ENCODE data around the gene ATP1B3.

ATP1B3 gene

GRCh38 chr3:141926929-141927328 is 50.5 kb downstream of the ATP1B3 start:
- Histone ChIP-seq H3K36me3 (ENCODE audit: control insufficient read depth, insufficient read depth, low read length) (peaks cover 49% of the 10 kb centered on the region), H3K27ac (ENCODE audit: low read depth, low read length) (no peak overlapping the region), H3K4me3 (ENCODE audit: low read depth, low read length) (no peak overlapping the region), H3K4me1 (ENCODE audit: control insufficient read depth, insufficient read depth, low read length) (no peaks in the 10 kb centered on the region), H3K27me3 (ENCODE audit: control insufficient read depth, insufficient read depth, low read length) (no peaks in the 10 kb centered on the region), H3K9me3 (ENCODE audit: control insufficient read depth, insufficient read depth, low read length) (no peaks in the 10 kb centered on the region), H3K9ac (ENCODE audit: low read depth, low read length) (no peak overlapping the region)

- Histone ChIP-seq H3K36me3 (ENCODE audit: control insufficient read depth, insufficient read depth, low read length) (peaks cover 36% of the 10 kb centered on the region), H3K9ac (ENCODE audit: low read depth, low read length) (no peak overlapping the region), H3K4me3 (ENCODE audit: low read depth, low read length) (no peak overlapping the region), H3K27me3 (ENCODE audit: control insufficient read depth, insufficient read depth, low read length) (no peaks in the 10 kb centered on the region), H3K9me3 (ENCODE audit: control insufficient read depth, insufficient read depth, low read length) (no peaks in the 10 kb centered on the region), H3K4me1 (ENCODE audit: control insufficient read depth, insufficient read depth, low read length) (no peaks in the 10 kb centered on the region), H3K27ac (ENCODE audit: low read depth, low read length) (no peak overlapping the region)
Observed at GRCh38 chr3:141928631-141929270, 52.3 kb downstream of the ATP1B3 start.

- Histone ChIP-seq H3K27me3 (ENCODE audit: control insufficient read depth, insufficient read depth, low read length) (no peaks in the 10 kb centered on the region), H3K27ac (ENCODE audit: low read depth, low read length) (no peak overlapping the region), H3K9ac (ENCODE audit: low read depth, low read length) (no peak overlapping the region), H3K4me1 (ENCODE audit: control insufficient read depth, insufficient read depth, low read length) (no peaks in the 10 kb centered on the region), H3K36me3 (ENCODE audit: control insufficient read depth, insufficient read depth, low read length) (peaks cover 33% of the 10 kb centered on the region), H3K9me3 (ENCODE audit: control insufficient read depth, insufficient read depth, low read length) (no peaks in the 10 kb centered on the region), H3K4me3 (ENCODE audit: low read depth, low read length) (no peak overlapping the region)
Observed at GRCh38 chr3:141929341-141929995, 53.0 kb downstream of the ATP1B3 start.

GRCh38 chr3:141930801-141931200 is 54.4 kb downstream of the ATP1B3 start:
- Histone ChIP-seq H3K36me3 (ENCODE audit: control insufficient read depth, insufficient read depth, low read length) (peaks cover 22% of the 10 kb centered on the region), H3K9me3 (ENCODE audit: control insufficient read depth, insufficient read depth, low read length) (no peaks in the 10 kb centered on the region), H3K9ac (ENCODE audit: low read depth, low read length) (no peak overlapping the region), H3K27me3 (ENCODE audit: control insufficient read depth, insufficient read depth, low read length) (no peaks in the 10 kb centered on the region), H3K27ac (ENCODE audit: low read depth, low read length) (no peak overlapping the region), H3K4me3 (ENCODE audit: low read depth, low read length) (no peak overlapping the region), H3K4me1 (ENCODE audit: control insufficient read depth, insufficient read depth, low read length) (no peaks in the 10 kb centered on the region)

DNA sequence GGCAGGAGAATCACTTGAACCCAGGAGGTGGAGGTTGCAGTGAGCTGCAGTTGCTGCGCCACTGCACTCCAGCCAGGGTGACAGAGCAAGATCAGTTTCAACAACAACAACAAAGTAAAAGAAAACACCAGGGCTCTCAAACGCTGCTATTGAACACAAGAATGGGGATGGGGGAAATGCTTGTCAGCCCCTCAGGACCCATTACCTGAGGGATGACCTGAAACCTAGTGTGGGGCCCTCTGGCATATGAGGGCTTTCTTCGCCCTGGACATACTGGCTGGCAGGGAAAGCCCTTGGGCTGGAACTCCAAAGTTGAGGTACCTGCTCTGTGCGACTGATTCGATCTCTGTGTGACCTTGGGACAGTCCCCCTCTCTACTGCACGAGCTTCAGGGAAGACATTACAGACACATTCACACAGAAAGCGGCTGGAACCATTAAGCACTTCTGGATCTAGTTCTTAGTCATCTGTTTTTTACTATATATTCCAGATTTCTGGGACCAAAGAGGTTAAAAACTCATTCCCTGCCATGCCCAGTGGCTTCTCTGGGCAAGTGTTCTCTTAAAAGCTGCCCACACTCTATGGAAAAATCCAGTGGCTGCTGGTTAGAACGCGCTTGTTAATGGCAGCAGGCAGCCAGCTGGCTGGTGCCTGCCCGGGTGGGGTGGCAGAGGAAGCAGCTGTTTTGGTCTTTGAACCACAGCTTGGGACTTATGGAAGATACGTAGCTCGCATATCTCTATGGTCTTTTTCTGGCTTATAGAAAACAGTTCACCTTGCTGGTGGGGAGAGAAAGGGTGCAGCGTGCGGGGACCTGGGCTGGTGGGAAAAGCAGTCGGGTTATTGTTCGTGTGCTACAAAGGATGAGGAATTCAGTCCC is 57.2 kb downstream of the ATP1B3 start:
- Histone ChIP-seq H3K9ac (ENCODE audit: low read depth, low read length) (no peak overlapping the region), H3K27ac (ENCODE audit: low read depth, low read length) (peak overlapping the region; percentile 4), H3K4me1 (ENCODE audit: control insufficient read depth, insufficient read depth, low read length) (peaks cover 6% of the 10 kb centered on the region; the same call in 1 of the 2 replicates), H3K4me3 (ENCODE audit: low read depth, low read length) (no peak overlapping the region), H3K9me3 (ENCODE audit: control insufficient read depth, insufficient read depth, low read length) (no peaks in the 10 kb centered on the region), H3K36me3 (ENCODE audit: control insufficient read depth, insufficient read depth, low read length) (no peaks in the 10 kb centered on the region), H3K27me3 (ENCODE audit: control insufficient read depth, insufficient read depth, low read length) (no peaks in the 10 kb centered on the region)

- no peaks in the 10 kb centered on the region for H3K9me3 ChIP-seq (ENCODE audit: control insufficient read depth, insufficient read depth, low read length)
- H3K27ac ChIP-seq (ENCODE audit: low read depth, low read length) = no peak overlapping the region
- no peak overlapping the region for H3K4me3 ChIP-seq (ENCODE audit: low read depth, low read length)
- no peaks in the 10 kb centered on the region for H3K27me3 ChIP-seq (ENCODE audit: control insufficient read depth, insufficient read depth, low read length)
- no peak overlapping the region for H3K9ac ChIP-seq (ENCODE audit: low read depth, low read length)
- H3K36me3 ChIP-seq (ENCODE audit: control insufficient read depth, insufficient read depth, low read length) = no peaks in the 10 kb centered on the region
- peaks cover 6% of the 10 kb centered on the region; the same call in 1 of the 2 replicates for H3K4me1 ChIP-seq (ENCODE audit: control insufficient read depth, insufficient read depth, low read length)
Observed at GRCh38 chr3:141934354-141934753, 57.9 kb downstream of the ATP1B3 start.

- H3K27ac ChIP-seq (ENCODE audit: low read depth, low read length) = no peak overlapping the region
- H3K4me3 ChIP-seq (ENCODE audit: low read depth, low read length) = no peak overlapping the region
- no peak overlapping the region for H3K9ac ChIP-seq (ENCODE audit: low read depth, low read length)
- peaks cover 6% of the 10 kb centered on the region; the same call in 1 of the 2 replicates for H3K4me1 ChIP-seq (ENCODE audit: control insufficient read depth, insufficient read depth, low read length)
- no peaks in the 10 kb centered on the region for H3K27me3 ChIP-seq (ENCODE audit: control insufficient read depth, insufficient read depth, low read length)
- no peaks in the 10 kb centered on the region for H3K36me3 ChIP-seq (ENCODE audit: control insufficient read depth, insufficient read depth, low read length)
- no peaks in the 10 kb centered on the region for H3K9me3 ChIP-seq (ENCODE audit: control insufficient read depth, insufficient read depth, low read length)
Observed at GRCh38 chr3:141938011-141938500, 61.6 kb downstream of the ATP1B3 start.

DNA sequence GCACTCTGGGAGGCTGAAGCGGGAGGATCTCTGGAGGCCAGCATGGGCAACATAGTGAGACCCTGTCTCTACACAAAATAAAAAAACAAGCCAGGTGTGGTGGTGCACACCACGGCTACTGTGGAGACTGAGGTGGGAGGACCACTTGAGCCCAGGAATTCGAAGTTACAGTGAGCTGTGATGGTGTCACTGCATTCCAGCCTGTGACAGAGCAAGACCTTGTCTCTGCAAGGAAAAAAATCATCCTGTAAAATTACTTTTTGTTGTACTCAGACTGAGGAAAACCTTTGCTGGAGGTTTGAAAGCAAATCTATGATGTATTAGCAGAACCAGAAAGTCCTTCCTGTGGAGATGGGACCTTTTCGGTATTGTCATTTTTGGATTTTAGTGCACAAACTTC is 63.3 kb downstream of the ATP1B3 start:
- Histone ChIP-seq H3K9ac (ENCODE audit: low read depth, low read length) (no peak overlapping the region), H3K27ac (ENCODE audit: low read depth, low read length) (no peak overlapping the region), H3K4me1 (ENCODE audit: control insufficient read depth, insufficient read depth, low read length) (peaks cover 6% of the 10 kb centered on the region; the same call in 1 of the 2 replicates), H3K36me3 (ENCODE audit: control insufficient read depth, insufficient read depth, low read length) (no peaks in the 10 kb centered on the region), H3K4me3 (ENCODE audit: low read depth, low read length) (no peak overlapping the region), H3K27me3 (ENCODE audit: control insufficient read depth, insufficient read depth, low read length) (no peaks in the 10 kb centered on the region), H3K9me3 (ENCODE audit: control insufficient read depth, insufficient read depth, low read length) (no peaks in the 10 kb centered on the region)

DNA sequence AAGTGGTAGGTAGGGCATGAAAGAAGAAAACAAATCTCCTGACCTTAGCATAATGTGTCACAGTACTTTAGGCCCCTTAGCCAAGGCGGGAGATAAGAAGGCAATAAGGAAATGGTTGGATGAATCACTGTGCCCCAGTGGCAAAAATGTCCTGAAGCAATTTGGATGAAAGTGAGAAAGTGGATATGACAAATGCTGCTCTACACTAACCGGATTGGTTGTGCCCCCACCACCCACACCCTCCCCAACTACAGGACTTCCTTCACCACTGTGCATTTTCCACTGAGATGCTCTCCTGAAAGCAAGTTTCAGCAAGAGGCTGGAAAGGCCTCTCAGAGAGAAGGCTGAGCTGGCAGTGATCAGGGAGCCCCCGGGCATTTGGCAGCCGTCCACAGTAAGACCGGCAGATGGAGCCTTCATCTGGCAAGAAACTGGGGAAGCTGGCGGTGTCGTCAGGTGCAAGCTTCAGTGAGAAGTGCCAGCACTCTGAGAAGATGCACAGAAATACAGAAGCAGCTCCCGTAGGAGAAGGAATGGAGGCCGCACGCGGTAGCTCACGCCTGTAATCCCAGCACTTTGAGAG is 63.8 kb downstream of the ATP1B3 start:
- H3K27ac ChIP-seq (ENCODE audit: low read depth, low read length) = no peak overlapping the region
- H3K9me3 ChIP-seq (ENCODE audit: control insufficient read depth, insufficient read depth, low read length) = no peaks in the 10 kb centered on the region
- H3K27me3 ChIP-seq (ENCODE audit: control insufficient read depth, insufficient read depth, low read length) = no peaks in the 10 kb centered on the region
- H3K4me3 ChIP-seq (ENCODE audit: low read depth, low read length) = no peak overlapping the region
- peaks cover 6% of the 10 kb centered on the region; the same call in 1 of the 2 replicates for H3K4me1 ChIP-seq (ENCODE audit: control insufficient read depth, insufficient read depth, low read length)
- H3K36me3 ChIP-seq (ENCODE audit: control insufficient read depth, insufficient read depth, low read length) = no peaks in the 10 kb centered on the region
- no peak overlapping the region for H3K9ac ChIP-seq (ENCODE audit: low read depth, low read length)

- H3K9me3 ChIP-seq (ENCODE audit: control insufficient read depth, insufficient read depth, low read length) = no peaks in the 10 kb centered on the region
- H3K4me3 ChIP-seq (ENCODE audit: low read depth, low read length) = no peak overlapping the region
- peaks cover 6% of the 10 kb centered on the region; the same call in 1 of the 2 replicates for H3K4me1 ChIP-seq (ENCODE audit: control insufficient read depth, insufficient read depth, low read length)
- no peak overlapping the region for H3K27ac ChIP-seq (ENCODE audit: low read depth, low read length)
- H3K36me3 ChIP-seq (ENCODE audit: control insufficient read depth, insufficient read depth, low read length) = no peaks in the 10 kb centered on the region
- no peak overlapping the region for H3K9ac ChIP-seq (ENCODE audit: low read depth, low read length)
- no peaks in the 10 kb centered on the region for H3K27me3 ChIP-seq (ENCODE audit: control insufficient read depth, insufficient read depth, low read length)
Observed at GRCh38 chr3:141941093-141941492, 64.7 kb downstream of the ATP1B3 start.

Data from HUES48 (cell line).